Activated gamma-delta T cell treated with Interleukin-2 at 50 U/mL for 16 hours (primary cell): ENCODE data around the gene HOGA1.
"Not testable (repeated sequence)": the region's sequence is repeated elsewhere in the genome, so short reads cannot be mapped to it uniquely, and the experiment has no call there.

ENCODE experiments used
- DNase-seq: peaks from one replicate; pipeline ENCODE4 v3.0.0-alpha.2; 2020

HOGA1 gene

GRCh38 chr10:97584060-97584797 lies at the start of gene HOGA1:
Gene HOGA1 (plus strand): TSS chr10:97584389. CDS start chr10:97584704, 315 bp downstream.
- no peak for DNase-seq

GRCh38 chr10:97534746-97535367 lies 49.3 kb upstream of the HOGA1 start:
- DNase-seq: no peak

GRCh38 chr10:97537186-97537869 lies 46.9 kb upstream of the HOGA1 start:
- DNase-seq: no peak

- no peak for DNase-seq
These were observed 45.8 kb upstream of the HOGA1 start for GRCh38 chr10:97538411-97538810.

- no peak for DNase-seq
These were observed 45.4 kb upstream of the HOGA1 start for GRCh38 chr10:97538839-97539238.

DNA sequence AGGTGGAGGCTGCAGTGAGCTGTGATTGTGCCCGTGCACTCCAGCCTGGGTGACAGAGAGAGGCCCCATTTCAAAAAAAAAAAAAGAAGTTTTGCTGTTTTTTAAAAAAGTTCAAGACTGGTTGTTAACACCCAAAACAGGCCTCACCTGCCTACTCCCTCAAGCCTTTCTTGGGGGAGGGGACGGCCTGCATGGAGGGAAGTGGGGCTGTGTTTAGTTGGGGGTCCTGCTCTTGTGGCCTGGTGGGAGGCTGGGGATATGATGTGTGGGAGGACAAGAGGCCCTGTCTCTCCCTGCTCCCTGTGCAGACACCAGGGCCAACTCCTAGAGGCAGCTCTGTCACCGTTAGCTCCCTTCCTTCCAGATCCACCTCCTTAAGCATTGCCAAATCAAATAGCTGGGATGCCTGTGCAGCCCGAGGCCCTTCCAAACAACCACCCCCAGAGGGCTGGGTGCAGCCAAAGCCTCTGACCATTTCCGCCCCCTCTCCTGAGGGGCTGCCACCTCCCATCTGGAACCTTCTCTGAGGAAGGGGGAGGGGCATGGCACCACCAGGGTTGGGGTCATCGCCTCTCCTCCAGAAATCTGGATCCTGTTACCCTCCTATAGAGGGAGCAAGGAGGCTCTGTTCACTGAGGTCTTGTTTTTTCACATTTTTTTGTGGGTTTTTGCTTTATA lies 44.5 kb upstream of the HOGA1 start:
- no peak for DNase-seq

DNA sequence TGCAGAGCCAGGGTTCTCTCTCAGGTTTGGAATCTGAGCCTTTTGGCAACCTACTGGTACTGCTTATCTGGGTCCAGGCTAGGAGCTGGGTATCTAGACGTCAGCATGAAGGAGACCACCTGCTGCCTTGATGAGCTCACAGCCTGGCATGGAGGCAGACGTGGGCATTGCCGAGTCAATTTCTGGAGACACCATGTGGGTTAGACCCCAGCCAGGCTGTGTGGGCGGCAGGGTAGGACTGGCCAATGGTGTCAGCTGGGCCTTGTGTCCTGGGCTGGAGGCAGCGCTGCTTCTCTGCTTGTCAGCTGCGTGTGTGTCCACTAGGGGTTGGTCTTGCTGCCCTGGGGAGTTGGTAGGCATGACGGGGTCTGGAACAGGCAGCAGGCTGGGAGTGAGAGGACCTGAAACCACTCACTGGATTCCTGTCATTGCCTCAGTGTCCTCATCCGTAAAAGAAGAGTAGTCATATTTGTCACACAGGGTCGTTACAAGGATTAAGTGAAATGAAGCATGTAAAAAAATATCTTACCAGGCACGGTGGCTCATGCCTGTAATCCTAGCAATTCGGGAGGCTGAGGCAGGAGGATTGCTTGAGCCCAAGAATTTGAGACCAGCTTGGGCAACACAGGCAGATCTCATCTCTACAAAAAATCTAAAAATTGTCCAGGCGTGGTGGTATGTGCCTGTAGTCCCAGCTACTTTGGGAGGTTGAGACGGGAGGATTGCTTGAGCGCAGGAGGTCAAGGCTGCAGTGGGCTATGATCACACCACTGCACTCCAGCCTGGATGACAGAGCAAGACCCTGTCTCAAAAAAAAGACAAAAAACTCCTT lies 43.3 kb upstream of the HOGA1 start:
- DNase-seq: no peak

DNA sequence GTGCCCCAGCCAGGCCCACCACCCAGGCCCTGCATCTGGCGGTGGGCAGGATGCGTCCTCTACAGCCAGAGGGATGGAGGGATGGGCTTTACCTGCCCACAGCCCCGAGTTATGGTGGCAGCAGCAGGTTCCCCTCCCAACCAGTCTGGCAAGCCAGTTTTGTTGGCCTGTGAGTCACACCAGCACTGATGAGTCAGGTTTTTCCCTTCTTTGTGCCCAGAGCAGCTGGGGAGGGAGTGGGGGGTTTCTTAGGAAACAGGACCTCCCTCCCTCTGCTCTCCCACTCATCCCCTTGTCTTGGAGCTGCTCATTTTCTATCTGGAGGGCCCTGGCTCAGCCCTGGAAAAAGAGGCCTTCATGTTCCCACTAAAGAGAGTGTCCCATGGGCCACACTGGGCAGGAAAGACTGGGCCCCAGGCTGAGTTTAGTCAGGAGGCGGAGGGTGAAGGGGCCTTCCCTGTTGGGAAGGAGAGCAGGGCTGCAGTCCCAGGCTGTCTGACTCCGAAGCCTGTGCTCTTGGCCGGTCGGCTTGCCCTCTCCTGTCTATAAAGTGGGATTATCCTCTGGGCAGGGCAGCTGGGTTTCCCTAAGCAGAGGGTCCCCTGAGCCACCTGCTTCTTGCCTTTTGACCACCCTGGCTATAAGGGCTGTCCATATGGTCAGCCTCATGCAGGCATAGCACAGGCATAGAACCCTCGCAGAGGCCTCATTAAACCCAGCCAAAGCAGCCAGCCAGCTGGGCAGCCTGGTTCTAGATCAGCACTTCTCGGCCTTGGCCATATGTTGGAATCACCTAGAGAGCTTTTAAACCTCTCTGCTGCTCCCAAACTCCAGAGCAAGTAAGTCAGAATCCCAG lies 41.8 kb upstream of the HOGA1 start:
- DNase-seq: no peak

DNA sequence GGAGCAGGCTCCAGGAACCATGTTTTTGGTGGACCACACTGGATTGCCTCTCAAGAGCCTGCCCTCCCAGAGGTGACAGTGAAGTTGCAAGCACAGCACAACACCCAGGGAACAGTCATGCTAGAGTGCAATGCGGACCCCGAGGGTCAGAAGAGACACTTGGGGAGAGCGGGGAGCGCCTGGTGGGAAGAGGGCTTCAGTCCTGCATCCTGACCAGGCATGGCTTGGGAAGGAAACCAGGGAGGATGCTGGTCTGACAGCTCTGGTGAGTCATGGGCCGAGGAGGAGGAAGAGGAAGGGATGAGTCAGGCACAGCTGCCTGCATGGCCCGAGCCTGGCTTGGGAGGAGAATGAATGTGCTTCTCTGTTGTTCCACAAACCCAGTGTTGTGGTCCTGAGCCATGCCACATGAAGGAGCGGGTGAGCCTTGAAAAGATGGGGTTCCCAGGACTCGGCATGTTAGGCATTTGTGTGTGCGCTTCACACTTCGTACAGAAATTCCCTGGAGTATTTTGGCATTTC lies 41.1 kb upstream of the HOGA1 start:
- no peak for DNase-seq

- DNase-seq: no peak
These were observed 37.5 kb upstream of the HOGA1 start for GRCh38 chr10:97546456-97547270.

- DNase-seq: no peak
These were observed 37.0 kb upstream of the HOGA1 start for GRCh38 chr10:97547271-97547600.

- DNase-seq: no peak
These were observed 36.2 kb upstream of the HOGA1 start for GRCh38 chr10:97547962-97548361.

DNA sequence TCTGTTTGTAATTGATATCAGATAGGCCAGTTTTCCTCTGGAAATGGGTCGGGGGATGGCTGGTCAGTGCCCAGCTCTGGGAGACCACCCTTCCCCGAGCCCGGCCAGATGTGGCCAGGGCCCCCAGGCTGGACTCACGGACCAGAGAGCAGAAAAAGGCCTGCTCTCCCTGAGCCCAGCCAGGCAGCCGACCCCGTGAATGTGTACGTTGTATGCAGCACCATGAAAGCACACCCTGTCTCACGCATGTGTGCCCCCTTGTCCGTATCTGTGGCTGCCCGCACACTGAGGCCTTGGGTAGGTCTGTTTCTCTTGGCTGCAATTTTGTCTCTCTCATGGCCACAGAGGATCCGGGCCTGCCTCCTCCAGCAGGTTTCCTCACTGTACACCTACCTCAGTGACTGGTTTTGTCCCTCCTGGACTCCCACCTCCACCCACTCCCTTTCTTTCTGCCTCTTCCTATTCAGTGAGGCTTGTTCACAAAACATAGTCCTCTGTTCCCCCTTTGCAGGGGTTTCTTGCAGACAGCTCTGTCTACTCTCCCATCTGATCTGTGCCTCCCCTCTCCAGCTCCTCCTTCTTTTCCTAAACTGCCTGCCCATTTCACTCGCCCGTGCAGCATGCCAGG lies 35.2 kb upstream of the HOGA1 start:
- no peak for DNase-seq

DNA sequence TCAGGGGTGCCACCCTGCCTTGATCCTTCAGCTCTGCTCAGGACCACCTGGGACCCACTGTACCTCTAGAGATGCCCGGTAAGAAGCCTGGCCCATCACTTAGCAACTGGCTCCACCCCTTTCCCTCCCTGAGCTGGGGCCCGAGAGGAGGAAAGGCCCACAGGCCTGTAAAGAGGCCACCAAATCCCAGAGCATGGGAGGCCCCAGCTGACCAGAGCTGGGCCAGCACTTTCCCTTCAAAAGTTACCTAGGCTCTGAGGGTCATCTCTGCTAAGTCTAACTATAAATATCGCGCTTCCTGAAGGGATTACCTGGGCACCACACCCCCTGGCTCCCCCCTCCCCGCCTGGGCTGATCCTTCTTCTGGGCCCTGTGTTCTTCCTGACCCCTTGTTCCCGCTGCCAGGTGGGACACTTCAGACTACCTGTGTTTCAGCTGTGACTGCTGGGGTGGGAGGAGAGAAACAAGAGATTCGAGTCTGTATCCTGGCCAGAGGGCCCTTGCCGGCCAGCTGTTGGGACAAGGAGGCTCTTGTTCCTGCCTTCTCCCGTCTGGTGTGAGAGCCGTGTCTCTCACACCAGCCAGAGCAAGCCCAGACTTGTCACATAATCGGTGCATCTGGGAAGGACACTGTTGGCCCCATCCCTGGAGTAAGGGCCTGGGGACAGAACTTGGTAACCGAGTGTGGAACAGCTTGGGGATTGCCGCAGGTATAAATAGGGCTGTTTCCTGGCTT lies 34.4 kb upstream of the HOGA1 start:
- no peak for DNase-seq

- DNase-seq: no peak
These were observed 33.6 kb upstream of the HOGA1 start for GRCh38 chr10:97550336-97551149.

DNA sequence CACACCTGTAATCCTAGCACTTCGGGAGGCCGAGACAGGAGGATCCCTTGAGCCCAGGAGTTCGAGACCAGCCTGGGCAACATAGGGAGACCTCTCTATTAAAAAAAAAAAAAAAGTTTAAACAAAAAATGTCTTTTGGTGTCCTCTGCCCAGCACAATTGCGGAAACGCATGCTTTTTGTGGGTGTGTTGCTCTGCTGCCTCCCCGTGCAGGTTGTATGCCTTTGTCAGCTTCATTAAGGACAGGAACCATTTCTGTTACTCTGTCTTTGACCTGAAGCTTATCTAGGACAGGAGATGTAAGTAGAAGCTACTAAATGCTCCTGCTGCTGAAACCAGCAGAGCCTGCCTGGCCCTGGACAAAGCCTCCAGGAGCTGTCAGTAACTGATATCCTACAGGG lies 32.9 kb upstream of the HOGA1 start:
- DNase-seq: no peak

- peak; percentile 44 for DNase-seq
These were observed 30.6 kb upstream of the HOGA1 start for GRCh38 chr10:97553575-97554031.

GRCh38 chr10:97554336-97554735 lies 29.9 kb upstream of the HOGA1 start:
- DNase-seq: not testable (repeated sequence)
